ENCODE results near the gene TYK2. TPM values are rescaled to one million over a fixed set of nuclear protein-coding genes. Genes with fewer than 3 reads are reported as not detected.

TYK2 gene
- total RNA-seq = 100 to 1,000 TPM in 1 of 2 donors, 10 to 100 TPM in 1; 76.3 to 148 TPM

GRCh38 chr19:10380313-10381102, at the start of gene TYK2:
TYK2 (minus strand) TSS chr19:10380572; CDS start chr19:10378406, 2,166 bp downstream.
- peak; percentile 99 for DNase-seq
- H3K4me1 ChIP-seq = peaks cover 8% of the 10 kb centered on the region
- TF ChIP-seq CTCF (IDR thresholded peaks at IDR 0.05) = no peak
- peak within 1 kb of the TSS; percentile 69 for H3K27ac ChIP-seq
- no peaks in the 10 kb centered on the region for H3K9me3 ChIP-seq
- H3K9ac ChIP-seq (ENCODE audit: low read depth in 2 of 2, low read length in 2 of 2) = peak within 1 kb of the TSS; percentile 98 to 99
- H3K27me3 ChIP-seq = no peaks in the 10 kb centered on the region
- H3K36me3 ChIP-seq = peaks cover 5% of the 10 kb centered on the region
- intact Hi-C loops (cut with DNase I) = loop anchor here (5.0 kb wide), 1 partner anchor 43 kb away; the partner anchor contains the start of gene ICAM3
- peak within 1 kb of the TSS; percentile 91 for H3K4me3 ChIP-seq

DNA sequence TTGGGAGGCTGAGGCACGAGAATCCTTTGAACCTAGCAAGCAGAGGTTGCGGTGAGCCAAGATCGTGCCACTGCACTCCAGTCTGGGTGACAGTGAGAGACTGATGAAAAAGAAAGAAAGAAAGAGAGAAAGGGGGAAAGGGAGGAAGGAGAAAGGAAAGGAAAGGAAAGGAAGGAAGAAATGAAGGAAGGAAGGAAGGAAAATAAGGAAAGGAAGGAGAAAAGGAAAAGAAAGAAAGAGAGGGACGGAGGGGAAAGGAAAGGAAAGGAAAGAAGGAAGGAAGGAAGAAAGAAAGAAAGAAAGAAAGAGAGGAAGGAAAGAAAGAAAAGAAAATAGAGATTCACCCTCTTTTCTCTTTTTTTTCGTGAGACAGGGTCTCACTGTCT, 48.6 kb upstream of the TYK2 start:
- TF ChIP-seq CTCF (IDR thresholded peaks at IDR 0.05) = no peak
- DNase-seq = no peak
- no peak overlapping the region for H3K9ac ChIP-seq (ENCODE audit: low read depth in 2 of 2, low read length in 2 of 2)
- no peak overlapping the region for H3K27ac ChIP-seq
- H3K36me3 ChIP-seq = no peaks in the 10 kb centered on the region
- H3K9me3 ChIP-seq = no peaks in the 10 kb centered on the region
- intact Hi-C loops (cut with DNase I) = no loop called here
- no peak overlapping the region for H3K4me3 ChIP-seq
- H3K27me3 ChIP-seq = no peaks in the 10 kb centered on the region
- H3K4me1 ChIP-seq = peaks cover 9% of the 10 kb centered on the region

DNA sequence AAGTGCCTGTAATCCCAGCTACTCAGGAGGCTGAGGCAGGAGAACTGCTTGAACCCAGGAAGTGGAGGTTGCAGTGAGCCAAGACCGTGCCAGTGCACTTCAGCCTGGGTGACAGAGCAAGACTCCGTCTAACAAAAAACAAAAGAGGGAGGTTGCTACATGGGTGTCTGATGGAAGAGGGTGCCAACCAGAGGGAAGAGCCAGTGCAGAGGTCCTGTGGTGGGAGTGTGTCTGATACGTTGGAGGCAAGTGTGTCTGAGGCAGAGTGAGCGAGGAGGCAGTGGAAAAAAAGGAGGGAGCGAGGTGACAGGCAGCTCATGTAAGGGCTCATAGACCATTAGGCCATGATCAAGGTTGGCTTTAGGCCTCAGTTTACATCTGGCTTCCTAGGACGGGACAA, 46.8 kb upstream of the TYK2 start:
- peaks cover 9% of the 10 kb centered on the region for H3K27me3 ChIP-seq
- H3K4me1 ChIP-seq = peaks cover 12% of the 10 kb centered on the region

DNA sequence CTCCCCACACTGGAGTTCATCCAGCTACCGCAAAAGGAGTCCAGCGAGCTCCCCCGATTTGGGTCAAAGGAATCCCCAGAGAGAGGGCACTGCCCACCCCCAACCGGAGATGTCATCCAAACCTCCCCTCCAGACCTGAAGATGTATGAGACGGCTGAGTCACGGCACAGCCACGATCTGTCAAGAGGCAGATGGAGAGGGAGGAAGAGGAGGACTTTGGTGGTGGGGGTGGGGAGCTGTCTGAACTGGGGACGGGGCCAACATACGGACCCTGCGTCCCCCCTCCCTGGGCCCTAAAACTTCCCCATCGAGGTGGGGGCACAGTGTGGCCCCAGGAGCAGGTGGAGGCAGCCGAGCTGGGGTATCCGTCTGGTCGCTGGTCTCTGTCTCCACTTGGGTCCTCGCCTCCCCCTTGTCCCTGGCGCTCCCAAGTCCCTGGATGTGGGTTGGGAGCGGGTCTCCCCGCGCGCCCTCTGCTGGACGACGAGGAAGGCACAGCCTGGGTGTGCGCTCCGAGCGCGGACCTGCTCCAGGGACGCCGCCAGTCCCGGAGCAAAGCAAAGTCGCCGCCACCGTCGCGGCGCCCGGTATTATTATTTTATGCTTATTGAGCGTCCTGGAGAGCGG, 43.8 kb upstream of the TYK2 start:
- H3K4me3 ChIP-seq = peak overlapping the region; percentile 32

More for the DNA sequence above, 46.8 kb upstream of the TYK2 start:
- intact Hi-C loops (cut with DNase I) = no loop called here
- Histone ChIP-seq H3K36me3 (no peaks in the 10 kb centered on the region), H3K9ac (ENCODE audit: low read depth in 2 of 2, low read length in 2 of 2) (no peak overlapping the region), H3K9me3 (no peaks in the 10 kb centered on the region), H3K4me3 (no peak overlapping the region), H3K27ac (no peak overlapping the region)
- no peak for DNase-seq
- TF ChIP-seq CTCF (IDR thresholded peaks at IDR 0.05) = no peak

GRCh38 chr19:10422846-10423245, 42.5 kb upstream of the TYK2 start:
- Histone ChIP-seq H3K9ac (ENCODE audit: low read depth in 2 of 2, low read length in 2 of 2) (no peak overlapping the region), H3K27me3 (peaks cover 51% of the 10 kb centered on the region), H3K27ac (no peak overlapping the region), H3K36me3 (no peaks in the 10 kb centered on the region), H3K9me3 (no peaks in the 10 kb centered on the region), H3K4me3 (no peak overlapping the region), H3K4me1 (peaks cover 18% of the 10 kb centered on the region)
- no peak for TF ChIP-seq CTCF (IDR thresholded peaks at IDR 0.05)
- DNase-seq = no peak
- intact Hi-C loops (cut with DNase I) = no loop called here

More for the DNA sequence above, 43.8 kb upstream of the TYK2 start:
- peak overlapping the region in 1 of 2 donors; percentile 51 for H3K9ac ChIP-seq (ENCODE audit: low read depth in 2 of 2, low read length in 2 of 2)
- TF ChIP-seq CTCF (IDR thresholded peaks at IDR 0.05) = peak; percentile 82
- peak overlapping the region; percentile 41 for H3K27ac ChIP-seq
- H3K27me3 ChIP-seq = peaks cover 38% of the 10 kb centered on the region
- H3K36me3 ChIP-seq = no peaks in the 10 kb centered on the region
- H3K9me3 ChIP-seq = no peaks in the 10 kb centered on the region
- intact Hi-C loops (cut with DNase I) = no loop called here
- H3K4me1 ChIP-seq = peaks cover 18% of the 10 kb centered on the region
- peak; percentile 88 for DNase-seq

All from colonic mucosa (tissue), 4 donors.